Body of pancreas (tissue), 4 donors: ENCODE measurements around the gene CHRNB4.

Source experiments
- POLR2A ChIP-seq, 3 donors: fragments of 450-650 bp; IDR thresholded peaks; one replicate each; pipeline ENCODE4 v1.6.1; 2016; ENCODE audit warnings: antibody characterized with exemption in 3 of 3, mild to moderate bottlenecking in 2 of 3
- TF ChIP-seq, protein P1 (sequence below), 7 experiments: fragments of 450-650 bp in 4 of 7; fragments of 200-600 bp in 3 of 7; sonication (generic) in 3 of 7; IDR thresholded peaks; one replicate each; pipeline ENCODE4 v1.5.1; 2016 to 2019; ENCODE audit warnings: antibody characterized with exemption in 7 of 7

DNA sequence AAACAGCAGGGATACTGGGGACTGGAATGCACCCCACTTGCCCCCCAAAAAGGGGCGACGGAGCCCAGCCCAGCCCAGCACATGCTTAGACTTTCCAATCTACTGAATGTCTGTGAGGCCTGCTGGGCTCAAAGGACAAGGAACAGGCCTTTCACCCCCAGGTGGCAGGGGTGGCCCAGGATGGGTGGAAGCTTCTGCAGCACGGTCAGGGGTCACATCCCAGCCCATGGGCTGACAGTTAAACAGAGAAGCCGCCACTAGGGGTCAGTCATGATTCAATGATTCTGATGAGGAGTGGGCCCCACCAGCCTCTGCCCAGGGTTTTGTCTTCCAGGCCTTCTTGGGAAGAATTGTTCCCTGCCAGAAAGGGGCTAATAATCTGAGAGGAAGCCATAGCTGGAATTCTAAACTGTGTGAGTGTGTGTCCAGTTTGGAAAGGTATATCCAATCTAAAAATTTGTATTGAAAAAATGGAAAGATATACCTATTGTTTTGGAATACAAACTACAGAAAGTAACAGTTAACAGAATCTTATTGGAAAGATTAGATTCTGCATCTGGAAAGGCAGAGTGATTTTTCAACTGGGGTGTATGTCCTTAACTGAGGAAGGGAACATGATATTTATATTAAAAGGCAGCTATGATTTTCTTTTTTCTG, 2.2 kb downstream of the CHRNB4 start:
- TF ChIP-seq, protein P1, sequence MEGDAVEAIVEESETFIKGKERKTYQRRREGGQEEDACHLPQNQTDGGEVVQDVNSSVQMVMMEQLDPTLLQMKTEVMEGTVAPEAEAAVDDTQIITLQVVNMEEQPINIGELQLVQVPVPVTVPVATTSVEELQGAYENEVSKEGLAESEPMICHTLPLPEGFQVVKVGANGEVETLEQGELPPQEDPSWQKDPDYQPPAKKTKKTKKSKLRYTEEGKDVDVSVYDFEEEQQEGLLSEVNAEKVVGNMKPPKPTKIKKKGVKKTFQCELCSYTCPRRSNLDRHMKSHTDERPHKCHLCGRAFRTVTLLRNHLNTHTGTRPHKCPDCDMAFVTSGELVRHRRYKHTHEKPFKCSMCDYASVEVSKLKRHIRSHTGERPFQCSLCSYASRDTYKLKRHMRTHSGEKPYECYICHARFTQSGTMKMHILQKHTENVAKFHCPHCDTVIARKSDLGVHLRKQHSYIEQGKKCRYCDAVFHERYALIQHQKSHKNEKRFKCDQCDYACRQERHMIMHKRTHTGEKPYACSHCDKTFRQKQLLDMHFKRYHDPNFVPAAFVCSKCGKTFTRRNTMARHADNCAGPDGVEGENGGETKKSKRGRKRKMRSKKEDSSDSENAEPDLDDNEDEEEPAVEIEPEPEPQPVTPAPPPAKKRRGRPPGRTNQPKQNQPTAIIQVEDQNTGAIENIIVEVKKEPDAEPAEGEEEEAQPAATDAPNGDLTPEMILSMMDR (IDR thresholded peaks at IDR 0.05), result peak in 6 of 7 experiments; percentile 35 to 59 (median 48)
- no peak for TF ChIP-seq POLR2A (IDR thresholded peaks at IDR 0.05)
